GM21529 (cell line): ENCODE measurements around the gene WDR54.

ENCODE experiments used
- ATAC-seq: cut with Tn5 transposase; IDR thresholded peaks from one replicate; pipeline ENCODE4 v1.9.1; 2021; ENCODE audit not compliant: unreplicated experiment

The WDR54 gene

DNA sequence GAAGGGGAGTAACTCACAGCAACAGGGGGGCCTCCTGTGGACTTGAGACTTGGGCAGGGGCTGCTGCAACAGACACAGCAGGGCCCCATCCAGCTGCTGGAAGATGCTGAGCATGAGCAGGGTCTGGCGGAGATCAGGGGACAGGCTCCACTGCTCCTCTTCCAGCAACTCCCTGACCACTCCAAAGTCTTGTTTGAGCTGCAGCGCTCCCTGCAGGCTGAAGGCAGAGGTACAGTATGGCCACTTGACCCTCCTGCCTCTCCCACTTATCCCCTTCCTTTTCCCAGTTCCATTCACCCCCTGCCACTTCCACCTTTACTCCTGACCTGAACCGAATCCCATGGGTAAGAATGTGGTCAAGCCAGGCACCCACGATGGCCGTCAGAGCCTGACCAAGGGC is 53.4 kb downstream of the WDR54 start:
- ATAC-seq = no peak
